ENCODE results near the gene PDE3A.
"Not testable (repeated sequence)": the region's sequence is repeated elsewhere in the genome, so short reads cannot be mapped to it uniquely, and the experiment has no call there.

PDE3A gene

GRCh38 chr12:20525064-20525610 is 156.8 kb downstream of the PDE3A start:
- DNase-seq (no peak), ATAC-seq (replicated peaks) (no peak)
- no peaks in the 10 kb centered on the region for H3K4me1 Mint-ChIP-seq
- no peak overlapping the region for H3K27ac Mint-ChIP-seq
- H3K36me3 Mint-ChIP-seq, result no peaks in the 10 kb centered on the region
- peaks cover 0 to 4% of the 10 kb centered on the region in 2 donors for H3K9me3 Mint-ChIP-seq
- no peak overlapping the region for H3K4me3 Mint-ChIP-seq
- no peaks in the 10 kb centered on the region for H3K27me3 Mint-ChIP-seq

- H3K27me3 Mint-ChIP-seq, result no peaks in the 10 kb centered on the region
- no peaks in the 10 kb centered on the region for H3K4me1 Mint-ChIP-seq
- no peak for ATAC-seq (replicated peaks)
- peaks cover 0 to 2% of the 10 kb centered on the region in 2 donors for H3K9me3 Mint-ChIP-seq
- H3K36me3 Mint-ChIP-seq, result no peaks in the 10 kb centered on the region
- no peak overlapping the region for H3K27ac Mint-ChIP-seq
- DNase-seq, result no peak
- no peak overlapping the region for H3K4me3 Mint-ChIP-seq
Observed at GRCh38 chr12:20527417-20528163, 159.3 kb downstream of the PDE3A start.

GRCh38 chr12:20528208-20528607 is 159.9 kb downstream of the PDE3A start:
- Mint-ChIP-seq H3K4me3 (no peak overlapping the region), H3K4me1 (no peaks in the 10 kb centered on the region), H3K9me3 (peaks cover 2 to 3% of the 10 kb centered on the region in 2 donors), H3K27ac (no peak overlapping the region), H3K27me3 (no peaks in the 10 kb centered on the region), H3K36me3 (no peaks in the 10 kb centered on the region)
- DNase-seq (no peak), ATAC-seq (replicated peaks) (no peak)

- Mint-ChIP-seq H3K27ac (no peak overlapping the region), H3K36me3 (no peaks in the 10 kb centered on the region), H3K4me1 (no peaks in the 10 kb centered on the region), H3K27me3 (no peaks in the 10 kb centered on the region), H3K9me3 (peaks cover 0 to under 1% of the 10 kb centered on the region in 2 donors), H3K4me3 (no peak overlapping the region)
- ATAC-seq (replicated peaks), result no peak
- DNase-seq, result no peak
Observed at GRCh38 chr12:20546267-20546666, 177.9 kb downstream of the PDE3A start.

- no peak overlapping the region for H3K4me3 Mint-ChIP-seq
- no peak for DNase-seq
- H3K9me3 Mint-ChIP-seq, result peaks cover 0 to 3% of the 10 kb centered on the region in 2 donors
- no peak overlapping the region for H3K27ac Mint-ChIP-seq
- ATAC-seq (replicated peaks), result no peak
- H3K36me3 Mint-ChIP-seq, result no peaks in the 10 kb centered on the region
- H3K27me3 Mint-ChIP-seq, result no peaks in the 10 kb centered on the region
- no peaks in the 10 kb centered on the region for H3K4me1 Mint-ChIP-seq
Observed at GRCh38 chr12:20547816-20548575, 179.7 kb downstream of the PDE3A start.

GRCh38 chr12:20548611-20549010 is 180.3 kb downstream of the PDE3A start:
- H3K27me3 Mint-ChIP-seq, result no peaks in the 10 kb centered on the region
- ATAC-seq (replicated peaks) (no peak), DNase-seq (no peak)
- no peaks in the 10 kb centered on the region for H3K4me1 Mint-ChIP-seq
- H3K9me3 Mint-ChIP-seq, result peaks cover 0 to 3% of the 10 kb centered on the region in 2 donors
- H3K27ac Mint-ChIP-seq, result no peak overlapping the region
- H3K36me3 Mint-ChIP-seq, result no peaks in the 10 kb centered on the region
- no peak overlapping the region for H3K4me3 Mint-ChIP-seq

- no peak for DNase-seq
- H3K4me3 Mint-ChIP-seq, result no peak overlapping the region
- no peak for ATAC-seq (replicated peaks)
- no peaks in the 10 kb centered on the region for H3K36me3 Mint-ChIP-seq
- no peak overlapping the region for H3K27ac Mint-ChIP-seq
- no peaks in the 10 kb centered on the region for H3K4me1 Mint-ChIP-seq
- peaks cover 0 to 3% of the 10 kb centered on the region in 2 donors for H3K9me3 Mint-ChIP-seq
- no peaks in the 10 kb centered on the region for H3K27me3 Mint-ChIP-seq
Observed at GRCh38 chr12:20549108-20549719, 180.9 kb downstream of the PDE3A start.

- not testable (repeated sequence) for H3K4me3 Mint-ChIP-seq; ATAC-seq (replicated peaks); H3K4me1 Mint-ChIP-seq; H3K27me3 Mint-ChIP-seq; H3K9me3 Mint-ChIP-seq; DNase-seq; H3K27ac Mint-ChIP-seq; H3K36me3 Mint-ChIP-seq
Observed at GRCh38 chr12:20551742-20552442, 183.6 kb downstream of the PDE3A start.

GRCh38 chr12:20552586-20552985 is 184.2 kb downstream of the PDE3A start:
- ATAC-seq (replicated peaks); H3K9me3 Mint-ChIP-seq: not testable (repeated sequence)

GRCh38 chr12:20555015-20555414 is 186.7 kb downstream of the PDE3A start:
- Mint-ChIP-seq H3K4me1 (no peaks in the 10 kb centered on the region), H3K9me3 (peaks cover 0 to 3% of the 10 kb centered on the region in 2 donors), H3K36me3 (no peaks in the 10 kb centered on the region), H3K4me3 (no peak overlapping the region), H3K27ac (no peak overlapping the region), H3K27me3 (no peaks in the 10 kb centered on the region)
- ATAC-seq (replicated peaks), result no peak
- no peak for DNase-seq

More at GRCh38 chr12:20552586-20552985, 184.2 kb downstream of the PDE3A start:
- H3K27ac Mint-ChIP-seq, H3K4me1 Mint-ChIP-seq, H3K36me3 Mint-ChIP-seq, H3K4me3 Mint-ChIP-seq, H3K27me3 Mint-ChIP-seq, DNase-seq: not testable (repeated sequence)

GRCh38 chr12:20555771-20556170 is 187.4 kb downstream of the PDE3A start:
- H3K27ac Mint-ChIP-seq, result no peak overlapping the region
- H3K4me1 Mint-ChIP-seq, result no peaks in the 10 kb centered on the region
- DNase-seq, result no peak
- H3K9me3 Mint-ChIP-seq, result peaks cover 0 to 3% of the 10 kb centered on the region in 2 donors
- no peaks in the 10 kb centered on the region for H3K36me3 Mint-ChIP-seq
- H3K27me3 Mint-ChIP-seq, result no peaks in the 10 kb centered on the region
- no peak overlapping the region for H3K4me3 Mint-ChIP-seq
- ATAC-seq (replicated peaks), result no peak

- H3K4me3 Mint-ChIP-seq, result no peak overlapping the region
- H3K36me3 Mint-ChIP-seq, result no peaks in the 10 kb centered on the region
- no peaks in the 10 kb centered on the region for H3K9me3 Mint-ChIP-seq
- H3K4me1 Mint-ChIP-seq, result no peaks in the 10 kb centered on the region
- no peak overlapping the region for H3K27ac Mint-ChIP-seq
- no peak for ATAC-seq (replicated peaks)
- H3K27me3 Mint-ChIP-seq, result no peaks in the 10 kb centered on the region
- no peak for DNase-seq
Observed at GRCh38 chr12:20557096-20557495, 188.8 kb downstream of the PDE3A start.

- DNase-seq (no peak), ATAC-seq (replicated peaks) (no peak)
- no peaks in the 10 kb centered on the region for H3K9me3 Mint-ChIP-seq
- H3K27ac Mint-ChIP-seq, result no peak overlapping the region
- no peaks in the 10 kb centered on the region for H3K4me1 Mint-ChIP-seq
- no peaks in the 10 kb centered on the region for H3K36me3 Mint-ChIP-seq
- H3K27me3 Mint-ChIP-seq, result no peaks in the 10 kb centered on the region
- H3K4me3 Mint-ChIP-seq, result no peak overlapping the region
Observed at GRCh38 chr12:20560935-20561334, 192.6 kb downstream of the PDE3A start.

GRCh38 chr12:20561871-20562270 is 193.5 kb downstream of the PDE3A start:
- DNase-seq (no peak), ATAC-seq (replicated peaks) (no peak)
- no peaks in the 10 kb centered on the region for H3K9me3 Mint-ChIP-seq
- H3K27ac Mint-ChIP-seq, result no peak overlapping the region
- H3K4me3 Mint-ChIP-seq, result no peak overlapping the region
- H3K27me3 Mint-ChIP-seq, result no peaks in the 10 kb centered on the region
- no peaks in the 10 kb centered on the region for H3K36me3 Mint-ChIP-seq
- no peaks in the 10 kb centered on the region for H3K4me1 Mint-ChIP-seq

Measured in stimulated activated naive B cell treated with anti-CD40 and anti-IgM and Interleukin-4, amounts not matched to agents 10 μg/mL and 1 μg/mL and 100 μg/mL, for 72 hours (primary cell).